Measurements from ENCODE around the gene ADA.

- TF ChIP-seq, protein P1, sequence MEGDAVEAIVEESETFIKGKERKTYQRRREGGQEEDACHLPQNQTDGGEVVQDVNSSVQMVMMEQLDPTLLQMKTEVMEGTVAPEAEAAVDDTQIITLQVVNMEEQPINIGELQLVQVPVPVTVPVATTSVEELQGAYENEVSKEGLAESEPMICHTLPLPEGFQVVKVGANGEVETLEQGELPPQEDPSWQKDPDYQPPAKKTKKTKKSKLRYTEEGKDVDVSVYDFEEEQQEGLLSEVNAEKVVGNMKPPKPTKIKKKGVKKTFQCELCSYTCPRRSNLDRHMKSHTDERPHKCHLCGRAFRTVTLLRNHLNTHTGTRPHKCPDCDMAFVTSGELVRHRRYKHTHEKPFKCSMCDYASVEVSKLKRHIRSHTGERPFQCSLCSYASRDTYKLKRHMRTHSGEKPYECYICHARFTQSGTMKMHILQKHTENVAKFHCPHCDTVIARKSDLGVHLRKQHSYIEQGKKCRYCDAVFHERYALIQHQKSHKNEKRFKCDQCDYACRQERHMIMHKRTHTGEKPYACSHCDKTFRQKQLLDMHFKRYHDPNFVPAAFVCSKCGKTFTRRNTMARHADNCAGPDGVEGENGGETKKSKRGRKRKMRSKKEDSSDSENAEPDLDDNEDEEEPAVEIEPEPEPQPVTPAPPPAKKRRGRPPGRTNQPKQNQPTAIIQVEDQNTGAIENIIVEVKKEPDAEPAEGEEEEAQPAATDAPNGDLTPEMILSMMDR (IDR thresholded peaks at IDR 0.05; ENCODE audit: low read depth, low read length, poor library complexity, severe bottlenecking), result peak; percentile 98
- no peak for TF ChIP-seq EZH2phosphoT487 (IDR thresholded peaks at IDR 0.05; ENCODE audit: borderline replicate concordance, low read length)
Observed at GRCh38 chr20:44609516-44610312, 41.8 kb downstream of the ADA start.

All from DOHH2 (cell line).